Measurements from ENCODE around the gene SLPI. TPM values are rescaled to one million over a fixed set of nuclear protein-coding genes. Genes with fewer than 3 reads are reported as not detected.

Gene SLPI
- total and polyA plus RNA-seq, 2 donors from 2014 or later, result 105 to 3,615 TPM

DNA sequence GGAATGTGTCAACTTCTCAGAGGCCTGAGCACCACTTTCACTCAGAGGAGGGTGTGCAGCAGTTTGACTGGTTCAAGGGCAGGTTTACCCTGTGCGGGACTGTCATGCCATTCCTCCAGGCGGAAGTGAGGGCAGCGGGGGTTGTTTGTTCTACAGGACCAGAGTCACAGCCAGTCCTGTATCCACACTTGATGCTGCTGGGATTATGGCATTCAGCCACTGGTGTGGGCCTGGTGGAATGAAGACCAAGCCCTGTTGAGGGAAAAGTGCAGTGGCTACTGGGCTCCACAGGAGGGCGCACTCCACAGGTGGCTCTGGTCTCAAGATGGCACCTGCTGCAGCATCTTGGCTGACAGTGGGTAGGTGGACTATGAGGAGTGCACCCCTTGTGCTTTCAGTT, 18.4 kb downstream of the SLPI start:
- no peaks in the 10 kb centered on the region for H3K4me1 ChIP-seq (ENCODE audit: control insufficient read depth in 2 of 3, insufficient read depth in 2 of 3, low read depth in 1 of 3, low read length in 3 of 3)
- DNase-seq (no peak), FAIRE-seq (no peak)
- H3K4me3 ChIP-seq (ENCODE audit: low read length in 3 of 3), result no peak overlapping the region
- TF ChIP-seq, protein P1, sequence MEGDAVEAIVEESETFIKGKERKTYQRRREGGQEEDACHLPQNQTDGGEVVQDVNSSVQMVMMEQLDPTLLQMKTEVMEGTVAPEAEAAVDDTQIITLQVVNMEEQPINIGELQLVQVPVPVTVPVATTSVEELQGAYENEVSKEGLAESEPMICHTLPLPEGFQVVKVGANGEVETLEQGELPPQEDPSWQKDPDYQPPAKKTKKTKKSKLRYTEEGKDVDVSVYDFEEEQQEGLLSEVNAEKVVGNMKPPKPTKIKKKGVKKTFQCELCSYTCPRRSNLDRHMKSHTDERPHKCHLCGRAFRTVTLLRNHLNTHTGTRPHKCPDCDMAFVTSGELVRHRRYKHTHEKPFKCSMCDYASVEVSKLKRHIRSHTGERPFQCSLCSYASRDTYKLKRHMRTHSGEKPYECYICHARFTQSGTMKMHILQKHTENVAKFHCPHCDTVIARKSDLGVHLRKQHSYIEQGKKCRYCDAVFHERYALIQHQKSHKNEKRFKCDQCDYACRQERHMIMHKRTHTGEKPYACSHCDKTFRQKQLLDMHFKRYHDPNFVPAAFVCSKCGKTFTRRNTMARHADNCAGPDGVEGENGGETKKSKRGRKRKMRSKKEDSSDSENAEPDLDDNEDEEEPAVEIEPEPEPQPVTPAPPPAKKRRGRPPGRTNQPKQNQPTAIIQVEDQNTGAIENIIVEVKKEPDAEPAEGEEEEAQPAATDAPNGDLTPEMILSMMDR (IDR thresholded peaks at IDR 0.05; ENCODE audit: borderline replicate concordance, extremely low read depth, insufficient read depth), result no peak
- H3K9me3 ChIP-seq (ENCODE audit: control insufficient read depth in 2 of 3, insufficient read depth in 1 of 3, low read length in 3 of 3), result peaks cover 0 to 4% (median 0%) of the 10 kb centered on the region in 3 donors
- no peak overlapping the region for H3K27ac ChIP-seq (ENCODE audit: low read depth in 2 of 2, low read length in 2 of 2)
- no peak overlapping the region for H3K9ac ChIP-seq (ENCODE audit: low read length in 3 of 3)
- intact Hi-C loops (cut with DNase I), result no loop called here
- H3K27me3 ChIP-seq (ENCODE audit: control insufficient read depth, insufficient read depth, low read length), result no peaks in the 10 kb centered on the region
- H3K36me3 ChIP-seq (ENCODE audit: control insufficient read depth in 2 of 3, insufficient read depth in 3 of 3, low read length in 3 of 3), result no peaks in the 10 kb centered on the region

DNA sequence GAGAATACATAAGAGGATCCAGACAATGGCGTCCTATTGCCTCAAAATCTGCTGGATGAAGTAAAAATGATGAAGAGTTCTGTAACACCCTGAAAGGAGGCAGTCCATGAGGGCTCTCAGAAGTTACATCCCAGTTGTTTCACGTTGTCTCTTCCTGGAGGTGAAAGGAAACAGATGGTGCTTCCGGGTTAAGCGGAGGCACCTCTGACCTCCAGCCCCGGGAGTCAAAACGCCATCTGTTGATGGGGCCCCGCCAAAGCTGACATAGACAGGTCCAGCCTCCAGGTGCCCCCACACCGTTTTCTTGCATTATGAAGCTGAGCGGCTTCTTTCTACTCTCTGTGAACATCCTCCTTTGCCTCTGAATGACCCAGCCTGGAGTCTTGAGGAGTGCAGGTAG, 23.7 kb downstream of the SLPI start:
- DNase-seq (no peak), FAIRE-seq (no peak)
- TF ChIP-seq, protein P1 (IDR thresholded peaks at IDR 0.05; ENCODE audit: borderline replicate concordance, extremely low read depth, insufficient read depth), result no peak
- H3K4me3 ChIP-seq (ENCODE audit: low read length in 3 of 3), result no peak overlapping the region
- peaks cover 0 to 2% (median 0%) of the 10 kb centered on the region in 3 donors for H3K9me3 ChIP-seq (ENCODE audit: control insufficient read depth in 2 of 3, insufficient read depth in 1 of 3, low read length in 3 of 3)
- H3K27me3 ChIP-seq (ENCODE audit: control insufficient read depth, insufficient read depth, low read length), result no peaks in the 10 kb centered on the region
- no peak overlapping the region for H3K27ac ChIP-seq (ENCODE audit: low read depth in 2 of 2, low read length in 2 of 2)
- no peaks in the 10 kb centered on the region for H3K36me3 ChIP-seq (ENCODE audit: control insufficient read depth in 2 of 3, insufficient read depth in 3 of 3, low read length in 3 of 3)
- intact Hi-C loops (cut with DNase I), result no loop called here
- no peak overlapping the region for H3K9ac ChIP-seq (ENCODE audit: low read length in 3 of 3)
- no peaks in the 10 kb centered on the region for H3K4me1 ChIP-seq (ENCODE audit: control insufficient read depth in 2 of 3, insufficient read depth in 2 of 3, low read depth in 1 of 3, low read length in 3 of 3)

DNA sequence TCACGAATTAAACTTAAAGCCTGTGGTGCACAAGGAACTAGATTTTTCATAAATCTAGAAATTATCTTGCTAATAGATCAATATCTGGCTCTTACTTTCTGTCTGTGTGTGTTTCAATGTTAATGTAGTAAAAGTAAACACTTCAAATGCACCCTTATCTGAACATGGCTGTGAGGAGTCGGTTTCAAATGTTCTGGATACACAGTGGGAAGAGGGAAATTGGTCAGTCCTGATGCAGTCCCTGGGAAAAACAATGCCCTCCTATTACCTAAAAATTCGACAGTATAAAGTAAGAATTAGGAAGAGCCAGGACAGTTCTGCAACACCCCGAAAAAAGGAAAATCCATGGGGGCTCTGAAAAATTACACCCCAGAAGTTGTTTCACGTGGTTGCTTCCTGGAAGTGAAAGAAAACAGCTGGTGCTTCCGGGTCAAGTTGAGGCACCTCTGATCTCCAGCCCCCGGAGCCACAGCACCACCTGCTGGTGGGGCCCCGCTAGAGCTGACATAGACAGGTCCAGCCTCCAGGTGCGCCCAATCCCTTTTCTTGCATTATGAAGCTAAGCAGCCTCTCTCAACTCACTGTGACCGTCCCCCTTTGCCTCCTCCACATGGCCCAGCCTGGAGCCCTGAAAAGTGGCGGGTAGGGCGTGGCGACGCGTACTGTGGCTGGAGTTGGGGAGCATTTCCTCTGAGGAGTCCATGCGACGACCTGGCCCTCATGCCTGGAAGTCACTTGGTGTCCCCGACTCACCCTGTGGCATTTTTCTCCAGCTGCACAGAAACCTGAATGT, 24.9 kb downstream of the SLPI start:
- FAIRE-seq (no peak), DNase-seq (no peak)
- H3K4me1 ChIP-seq (ENCODE audit: control insufficient read depth in 2 of 3, insufficient read depth in 2 of 3, low read depth in 1 of 3, low read length in 3 of 3), result no peaks in the 10 kb centered on the region
- H3K36me3 ChIP-seq (ENCODE audit: control insufficient read depth in 2 of 3, insufficient read depth in 3 of 3, low read length in 3 of 3), result no peaks in the 10 kb centered on the region
- TF ChIP-seq, protein P1 (IDR thresholded peaks at IDR 0.05; ENCODE audit: borderline replicate concordance, extremely low read depth, insufficient read depth), result no peak
- no peak overlapping the region for H3K27ac ChIP-seq (ENCODE audit: low read depth in 2 of 2, low read length in 2 of 2)
- no peak overlapping the region for H3K9ac ChIP-seq (ENCODE audit: low read length in 3 of 3)
- H3K27me3 ChIP-seq (ENCODE audit: control insufficient read depth, insufficient read depth, low read length), result no peaks in the 10 kb centered on the region
- H3K4me3 ChIP-seq (ENCODE audit: low read length in 3 of 3), result no peak overlapping the region
- intact Hi-C loops (cut with DNase I), result no loop called here
- no peaks in the 10 kb centered on the region for H3K9me3 ChIP-seq (ENCODE audit: control insufficient read depth in 2 of 3, insufficient read depth in 1 of 3, low read length in 3 of 3)
